GM19035 (cell line): ENCODE measurements around the gene CDH4.
"Not testable (repeated sequence)": the region's sequence is repeated elsewhere in the genome, so short reads cannot be mapped to it uniquely, and the experiment has no call there.

Source experiments
- ATAC-seq: cut with Tn5 transposase; IDR thresholded peaks from one replicate; pipeline ENCODE4 v1.9.1; 2021; ENCODE audit not compliant: unreplicated experiment

The CDH4 gene

DNA sequence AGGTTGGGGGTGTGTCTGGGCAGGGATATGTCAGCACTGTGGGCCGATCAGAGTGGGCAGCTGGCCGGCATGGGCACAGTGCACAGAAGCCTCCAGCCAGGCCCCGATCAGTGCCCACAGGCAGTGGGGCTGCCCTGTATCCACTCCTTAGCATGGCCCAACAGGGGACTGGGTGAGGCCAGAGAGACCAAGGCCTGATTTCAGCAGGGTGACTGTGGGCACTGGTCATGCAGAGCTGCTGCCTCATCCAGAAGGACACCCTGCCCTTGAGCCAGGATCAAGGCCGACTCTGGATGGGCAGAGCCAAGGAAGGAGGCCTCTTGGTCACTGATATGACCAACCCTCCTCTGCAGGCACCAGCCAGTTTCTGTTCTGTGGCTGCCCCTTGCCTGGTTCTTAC is 159.7 kb downstream of the CDH4 start:
- ATAC-seq, result no peak

GRCh38 chr20:61413752-61414151 is 161.7 kb downstream of the CDH4 start:
- ATAC-seq, result no peak

GRCh38 chr20:61414455-61414991 is 162.5 kb downstream of the CDH4 start:
- ATAC-seq, result no peak

- no peak for ATAC-seq
Observed at GRCh38 chr20:61416546-61416945, 164.5 kb downstream of the CDH4 start.

DNA sequence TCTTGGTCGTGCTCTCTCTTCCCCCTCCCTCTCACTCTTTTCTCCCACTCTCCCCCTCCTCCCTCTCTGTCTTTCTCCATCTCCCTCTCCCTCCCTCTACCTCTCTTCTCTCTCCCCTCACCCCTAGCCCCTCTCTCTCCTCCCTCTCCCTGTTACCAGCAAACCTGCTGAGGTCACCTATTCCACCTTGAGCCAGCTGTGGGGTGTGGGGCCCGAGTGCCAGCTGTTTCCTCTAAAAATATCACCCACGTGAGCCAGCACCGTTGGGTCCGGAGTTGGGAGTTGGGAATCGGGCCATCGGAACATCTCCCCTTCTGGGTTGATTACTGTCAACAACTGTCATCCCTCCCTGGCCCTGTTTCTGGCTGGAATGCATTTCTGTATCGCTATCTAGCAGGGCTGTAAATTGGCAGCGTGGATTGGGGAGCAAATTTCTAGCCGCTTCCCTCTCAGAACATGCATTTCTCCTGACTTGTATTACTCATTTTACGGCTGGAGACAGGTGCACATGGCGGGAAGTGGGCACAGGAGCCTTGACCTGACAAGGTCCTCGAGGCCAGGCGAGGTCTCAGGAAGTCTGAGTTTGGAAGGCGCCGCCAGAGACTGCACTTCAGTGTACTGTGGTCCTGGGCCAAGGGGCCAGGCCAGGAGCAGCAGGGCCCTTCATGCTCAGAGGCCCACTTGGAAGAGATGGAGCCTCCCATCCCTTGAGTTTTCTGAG is 165.3 kb downstream of the CDH4 start:
- no peak for ATAC-seq

- no peak for ATAC-seq
Observed at GRCh38 chr20:61419010-61419409, 166.9 kb downstream of the CDH4 start.

- ATAC-seq, result no peak
Observed at GRCh38 chr20:61419501-61419900, 167.4 kb downstream of the CDH4 start.

- ATAC-seq, result no peak
Observed at GRCh38 chr20:61420056-61420455, 168.0 kb downstream of the CDH4 start.

DNA sequence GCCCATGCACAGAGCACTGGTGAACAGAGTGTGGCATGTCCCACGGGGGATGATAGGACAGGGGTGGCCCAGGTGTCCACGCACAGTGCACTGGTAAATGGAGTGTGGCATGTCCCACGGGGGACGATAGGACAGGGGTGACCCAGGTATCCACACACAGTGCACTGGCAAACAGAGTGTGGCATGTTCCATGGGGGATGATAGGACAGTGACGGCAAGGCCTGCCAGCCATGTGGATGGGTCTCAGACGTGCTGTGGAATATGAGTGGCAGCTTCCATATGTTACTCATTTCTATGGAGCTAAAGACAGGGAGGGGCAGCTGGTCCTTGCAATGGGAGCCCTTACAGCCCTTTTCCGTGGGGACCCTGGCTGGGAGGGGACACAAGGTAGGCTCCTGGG is 168.7 kb downstream of the CDH4 start:
- no peak for ATAC-seq

- no peak for ATAC-seq
Observed at GRCh38 chr20:61422636-61423425, 170.8 kb downstream of the CDH4 start.

DNA sequence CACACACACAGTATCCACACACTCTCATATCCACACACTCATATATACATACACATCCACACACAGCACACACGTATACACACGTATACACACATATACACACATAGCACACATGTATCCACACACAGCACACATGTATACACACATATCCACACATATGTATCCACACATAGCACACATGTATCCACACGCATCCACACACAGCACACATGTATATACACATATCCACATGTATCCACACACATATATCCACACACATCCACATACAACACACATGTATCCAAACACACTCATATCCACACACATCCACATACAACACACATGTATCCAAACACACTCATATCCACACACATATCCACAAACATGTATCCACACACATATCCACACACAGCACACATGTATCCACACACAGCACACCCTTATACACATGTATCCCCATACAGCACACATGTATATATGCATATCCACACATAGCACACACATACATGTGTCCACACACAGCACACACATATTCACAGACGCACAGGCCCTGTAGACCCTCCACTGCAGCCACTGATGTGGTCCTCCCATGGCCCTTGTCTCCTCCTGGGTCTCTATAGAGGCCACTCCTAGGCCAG is 172.1 kb downstream of the CDH4 start:
- ATAC-seq, result no peak

- ATAC-seq, result no peak
Observed at GRCh38 chr20:61424628-61425420, 172.8 kb downstream of the CDH4 start.

DNA sequence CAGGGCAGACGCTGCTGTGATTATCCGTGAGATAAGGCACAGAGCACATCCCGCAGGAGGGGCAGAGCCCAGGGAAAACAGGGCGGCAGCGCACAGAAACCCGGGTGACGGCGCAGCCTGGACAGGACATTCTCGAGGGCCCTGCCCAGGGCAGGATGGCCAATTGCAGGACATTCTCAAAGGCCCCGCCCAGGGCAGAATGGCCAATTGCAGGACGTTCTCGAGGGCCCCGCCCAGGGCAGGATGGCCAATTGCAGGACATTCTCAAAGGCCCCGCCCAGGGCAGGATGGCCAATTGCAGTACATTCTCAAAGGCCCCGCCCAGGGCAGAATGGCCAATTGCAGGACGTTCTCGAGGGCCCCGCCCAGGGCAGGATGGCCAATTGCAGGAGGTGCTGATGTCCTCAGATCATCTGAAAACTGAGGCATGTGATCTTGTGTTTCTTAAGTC is 173.5 kb downstream of the CDH4 start:
- ATAC-seq, result not testable (repeated sequence)

DNA sequence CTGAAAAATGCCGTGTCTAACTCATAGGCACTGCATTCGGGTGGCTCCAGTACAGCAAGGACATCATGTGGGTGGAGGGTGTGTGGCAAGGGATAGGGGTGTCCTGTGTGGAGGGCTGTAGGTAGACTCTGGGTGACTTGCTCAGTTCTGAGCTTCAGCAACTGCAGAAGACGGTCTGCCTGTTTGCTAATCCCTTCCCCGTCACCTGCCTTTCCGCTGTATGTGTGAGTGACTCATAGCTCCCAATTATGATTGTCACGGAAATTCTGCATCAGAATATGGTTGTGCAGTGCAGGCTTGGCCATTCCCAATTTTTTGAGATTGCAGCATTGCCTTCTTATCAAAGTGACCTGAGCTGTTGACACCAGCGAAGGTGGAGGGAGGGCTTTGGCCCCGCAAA is 174.3 kb downstream of the CDH4 start:
- ATAC-seq, result no peak

DNA sequence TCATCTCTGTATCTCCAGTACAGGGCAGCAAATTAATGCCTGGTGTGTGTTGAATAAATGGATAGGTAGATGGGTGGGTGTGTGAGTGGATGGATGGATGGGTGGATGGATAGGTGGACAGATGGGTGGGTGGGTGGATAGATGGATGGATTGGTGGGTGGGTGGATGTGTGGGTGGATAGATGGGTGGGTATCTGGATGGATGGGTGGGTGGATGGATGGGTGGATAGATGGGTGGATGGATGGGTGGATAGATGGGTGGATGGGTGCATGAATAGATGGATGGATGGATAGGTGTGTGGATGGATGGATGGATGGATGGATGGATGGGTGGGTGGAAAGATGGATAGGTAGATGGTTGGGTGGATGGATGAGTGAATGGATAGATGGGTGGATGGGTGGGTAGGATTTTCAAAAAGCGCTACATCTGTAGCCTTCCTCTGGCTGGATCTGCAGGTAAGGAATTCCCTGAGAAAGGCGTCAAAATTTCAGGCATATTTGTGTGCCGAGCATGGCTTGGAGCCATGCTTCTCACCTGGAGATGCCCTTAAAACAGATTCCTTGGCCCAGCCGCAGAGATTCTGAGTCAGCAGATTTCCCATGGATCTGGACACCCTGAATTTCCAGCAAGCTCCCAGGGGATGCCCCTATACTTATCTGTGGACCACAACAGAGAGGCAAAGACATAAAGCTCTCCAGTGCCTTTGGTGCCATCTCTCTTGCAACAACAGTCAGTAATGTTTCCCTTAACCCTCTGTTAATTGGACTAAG is 177.6 kb downstream of the CDH4 start:
- ATAC-seq, result no peak

DNA sequence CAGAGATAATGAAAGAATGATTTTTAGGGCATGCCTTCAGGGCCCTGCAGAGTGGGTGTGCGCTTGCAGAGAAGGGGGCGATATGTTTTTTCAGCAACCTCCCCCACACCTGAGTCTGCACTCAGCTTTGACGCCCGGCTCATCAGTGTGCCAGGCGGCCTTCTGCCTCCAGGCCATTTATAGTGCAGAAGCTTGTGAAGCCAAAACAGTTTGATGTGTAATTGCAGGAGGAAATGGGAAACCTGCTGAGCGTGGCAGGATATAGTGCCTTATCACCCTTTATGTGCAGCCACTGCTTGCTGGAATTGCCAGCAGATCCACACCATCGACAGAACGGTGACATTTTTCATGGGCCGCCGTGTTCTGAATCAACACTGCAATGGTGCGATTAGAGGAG is 178.2 kb downstream of the CDH4 start:
- ATAC-seq, result no peak

GRCh38 chr20:61433176-61433575 is 181.1 kb downstream of the CDH4 start:
- no peak for ATAC-seq

- ATAC-seq, result no peak
Observed at GRCh38 chr20:61433816-61434215, 181.8 kb downstream of the CDH4 start.

- no peak for ATAC-seq
Observed at GRCh38 chr20:61434341-61434781, 182.3 kb downstream of the CDH4 start.

- no peak for ATAC-seq
Observed at GRCh38 chr20:61435184-61435822, 183.2 kb downstream of the CDH4 start.
